Stimulated activated naive CD8-positive, alpha-beta T cell treated with anti-CD3 and anti-CD28 coated beads, Interleukin-15, Interleukin-2, amounts not matched to agents 100 U/mL and 50 U/mL, for 24 hours (primary cell): ENCODE data around the gene RGS17.
A peak's percentile ranks its signal among the peaks of the same experiment; 100 is the strongest.
"Not testable (repeated sequence)": the region's sequence is repeated elsewhere in the genome, so short reads cannot be mapped to it uniquely, and the experiment has no call there.

ENCODE experiments used
- ATAC-seq: fragments of 150-1000 bp; cut with Tn5 transposase; one replicate; pipeline ENCODE4 v1.10.0; 2021
- DNase-seq: peaks from one replicate; pipeline ENCODE4 v3.0.0; 2021

The RGS17 gene

DNA sequence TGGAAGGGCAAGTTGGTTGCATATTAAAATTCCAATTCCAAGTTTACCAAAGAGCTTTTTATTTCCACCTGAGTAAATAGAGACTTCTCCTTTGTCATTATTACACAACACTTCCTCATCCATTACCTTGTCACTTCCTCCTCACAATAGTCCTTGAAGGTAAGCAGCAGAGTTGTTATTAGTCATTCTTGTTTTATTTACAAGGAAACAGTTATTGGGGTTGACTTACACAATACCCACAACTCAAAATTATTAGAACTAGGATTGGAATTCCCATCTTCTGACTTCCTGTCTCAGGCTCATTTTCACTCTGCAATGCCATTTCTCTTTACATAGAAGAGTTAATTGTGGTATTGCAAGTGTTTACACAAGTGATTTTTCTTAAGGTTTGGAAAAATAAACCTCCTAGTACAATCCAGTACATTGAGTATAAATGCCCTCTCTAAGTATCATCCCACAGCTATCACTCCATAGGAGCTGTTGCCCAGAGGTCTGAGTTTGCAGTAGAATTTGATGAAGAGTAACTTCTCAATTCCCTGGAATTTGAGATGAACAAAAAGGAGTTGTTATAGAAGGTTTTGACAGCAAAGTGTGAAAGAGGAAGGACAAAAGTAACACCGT lies 99.6 kb downstream of the RGS17 start:
- no peak for ATAC-seq
- no peak for DNase-seq

DNA sequence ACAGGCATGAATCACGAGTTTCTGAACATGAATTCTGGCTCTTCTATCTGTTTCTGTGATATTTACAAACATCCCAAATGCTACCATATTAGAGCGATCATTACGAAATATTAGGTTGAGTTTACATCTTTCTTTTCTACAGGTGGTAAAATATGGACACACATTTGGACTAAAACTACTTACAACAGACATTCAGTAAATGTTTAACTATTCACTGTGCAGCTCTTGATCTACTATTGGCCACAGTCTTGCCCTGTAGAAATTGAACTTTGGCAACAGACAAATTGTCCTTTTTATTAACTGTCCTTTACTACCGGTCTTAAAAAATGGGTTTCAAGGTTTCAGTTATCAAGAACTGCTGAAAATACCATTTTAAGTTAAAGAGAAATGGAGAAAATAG lies 102.1 kb downstream of the RGS17 start:
- no peak for DNase-seq
- no peak for ATAC-seq

DNA sequence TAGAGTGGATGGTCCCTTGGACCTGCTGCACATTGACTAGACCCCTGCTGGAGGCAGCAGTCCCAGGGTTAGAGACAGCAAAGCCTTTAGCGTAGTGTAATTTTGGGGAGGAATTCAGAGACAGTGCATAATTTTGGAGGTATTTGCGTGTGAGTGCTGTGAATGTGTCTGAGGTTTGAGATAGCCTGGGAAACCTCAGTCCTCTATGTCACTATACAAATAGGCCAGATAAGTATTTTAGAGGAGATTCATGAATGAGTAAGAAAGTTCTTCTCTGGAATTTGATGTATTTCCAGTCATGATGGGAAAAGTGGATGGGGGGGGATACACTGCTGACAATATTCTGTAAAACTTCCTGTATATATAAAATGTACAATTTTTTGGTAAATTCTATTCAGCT lies 102.8 kb downstream of the RGS17 start:
- DNase-seq (no peak), ATAC-seq (no peak)

DNA sequence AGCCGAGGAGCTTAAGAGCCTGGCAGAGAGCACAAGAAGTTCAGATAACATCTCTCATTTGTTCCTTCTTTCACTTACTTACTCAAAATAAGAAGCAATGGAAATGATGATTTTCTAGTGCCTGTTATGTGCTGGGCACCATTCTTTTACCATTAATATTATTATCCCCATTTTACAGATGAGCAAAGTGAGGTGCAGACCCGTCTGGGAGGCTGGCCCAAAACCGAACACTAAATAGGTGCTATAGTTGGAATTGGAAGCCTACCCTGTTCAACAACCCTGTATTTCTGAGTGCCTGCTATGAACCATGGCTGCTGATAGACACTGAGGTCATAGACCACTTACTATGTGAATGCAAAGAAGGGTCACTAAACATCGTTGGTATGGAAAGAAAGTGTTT lies 103.6 kb downstream of the RGS17 start:
- DNase-seq (no peak), ATAC-seq (no peak)

DNA sequence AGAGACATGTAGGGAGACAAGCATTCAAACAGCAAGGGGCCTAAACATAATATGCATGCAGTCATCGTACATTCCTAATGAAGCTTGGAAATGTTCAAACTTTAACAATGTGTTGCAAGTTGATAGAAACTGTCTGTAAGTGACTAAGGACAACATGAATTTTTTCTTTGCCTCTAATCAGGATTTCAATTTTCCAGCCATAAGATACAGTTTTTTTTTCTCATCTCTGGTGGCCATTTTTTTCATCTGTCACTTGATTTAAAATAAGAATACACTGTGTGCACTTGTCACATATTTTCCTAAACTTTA lies 106.4 kb downstream of the RGS17 start:
- ATAC-seq (no peak), DNase-seq (no peak)

DNA sequence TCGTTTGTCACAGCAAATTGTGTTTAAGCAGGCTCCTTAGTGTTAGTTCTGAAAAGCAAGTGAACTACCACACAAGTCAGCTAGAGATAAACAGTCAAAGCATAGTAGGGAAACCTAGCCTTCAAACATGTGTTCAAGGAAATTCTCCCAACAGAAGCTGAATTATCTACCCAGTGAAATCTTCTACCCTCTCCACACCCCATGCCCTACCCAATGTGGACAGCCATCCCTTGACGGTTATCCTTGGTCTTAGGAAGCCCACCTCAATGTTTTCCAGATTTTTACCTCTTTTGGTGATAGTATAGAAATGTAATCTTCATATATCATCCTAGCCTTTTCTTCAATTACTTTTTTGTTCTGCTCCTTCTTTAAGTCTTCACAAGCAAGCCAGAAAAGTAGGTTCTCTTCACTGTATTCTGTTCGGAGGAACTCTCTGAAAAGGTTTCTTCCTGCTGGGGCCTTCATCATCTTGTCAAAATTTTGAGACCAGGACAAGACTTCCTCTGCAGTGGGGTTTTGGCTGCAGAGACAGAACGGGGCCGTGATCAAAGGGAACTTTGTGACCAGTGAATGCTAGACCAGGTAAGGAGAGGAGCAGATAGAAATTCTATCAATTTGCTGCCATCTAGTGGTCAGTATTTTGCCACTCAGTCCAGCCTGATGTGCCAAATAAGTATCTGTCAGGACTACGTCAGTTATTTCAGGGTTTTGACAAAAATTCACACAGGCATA lies 106.9 kb downstream of the RGS17 start:
- peak; percentile 93 for ATAC-seq
- peak; percentile 30 for DNase-seq

DNA sequence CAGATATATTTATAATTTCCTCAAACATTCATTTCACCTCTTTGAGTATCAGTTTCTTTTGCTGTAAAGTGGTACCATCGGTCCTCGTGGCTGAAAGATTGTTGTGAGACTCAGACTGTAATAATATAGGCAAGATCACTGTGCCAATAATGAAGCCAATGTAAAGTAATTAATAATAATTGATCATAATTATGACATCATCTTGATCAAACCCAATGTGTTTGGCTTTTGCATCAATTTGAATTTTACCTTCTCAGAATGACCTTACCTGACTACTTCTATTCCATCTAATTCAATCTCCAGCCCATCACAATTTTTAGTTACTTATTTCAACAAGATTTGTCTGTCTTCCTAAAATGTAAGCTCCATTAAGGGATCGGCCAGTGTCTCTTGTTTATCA lies 112.7 kb downstream of the RGS17 start:
- ATAC-seq (no peak), DNase-seq (no peak)

DNA sequence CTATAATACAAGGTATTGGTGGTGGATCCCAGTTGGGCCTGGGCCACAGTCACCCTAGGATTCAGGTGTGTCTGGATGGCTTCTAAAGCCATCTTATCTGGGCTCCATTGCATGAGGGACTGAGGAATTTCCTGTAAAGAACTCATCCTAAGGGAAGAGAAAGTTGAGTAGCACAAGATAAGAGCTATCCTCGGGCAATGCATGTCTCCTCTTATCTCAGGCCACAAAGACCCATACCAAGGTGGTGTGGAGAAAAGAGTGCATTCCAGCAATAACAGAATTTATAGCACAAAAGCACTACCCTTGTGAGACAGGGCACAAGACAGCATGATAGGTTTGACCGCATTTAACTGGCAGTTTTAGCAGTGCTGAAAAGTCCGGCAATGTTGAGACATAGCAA lies 114.2 kb downstream of the RGS17 start:
- ATAC-seq (no peak), DNase-seq (no peak)

DNA sequence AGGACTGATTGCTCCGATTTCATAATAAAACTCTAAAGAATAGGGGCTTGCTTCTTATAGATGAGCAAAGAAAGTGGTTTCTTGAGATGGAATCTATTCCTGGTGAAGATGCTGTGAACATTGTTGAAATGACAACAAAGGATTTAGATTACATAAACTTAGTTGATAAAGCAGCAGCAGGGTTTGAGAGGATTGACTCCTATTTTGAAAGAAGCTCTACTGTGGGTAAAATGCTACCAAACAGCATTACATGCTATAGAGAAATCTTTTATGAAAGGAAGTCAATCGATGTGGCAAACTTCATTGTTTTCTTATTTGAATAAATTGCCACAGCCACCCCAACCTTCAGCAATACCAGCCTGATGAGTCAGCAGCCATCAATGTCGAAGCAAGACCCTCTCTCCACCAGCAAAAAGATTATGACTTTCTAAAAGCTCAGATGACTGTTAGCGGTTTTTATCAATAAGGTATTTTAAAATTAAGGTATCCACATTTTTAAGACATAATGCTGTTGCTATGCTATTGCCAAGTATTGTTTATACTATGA lies 115.9 kb downstream of the RGS17 start:
- no peak for DNase-seq

DNA sequence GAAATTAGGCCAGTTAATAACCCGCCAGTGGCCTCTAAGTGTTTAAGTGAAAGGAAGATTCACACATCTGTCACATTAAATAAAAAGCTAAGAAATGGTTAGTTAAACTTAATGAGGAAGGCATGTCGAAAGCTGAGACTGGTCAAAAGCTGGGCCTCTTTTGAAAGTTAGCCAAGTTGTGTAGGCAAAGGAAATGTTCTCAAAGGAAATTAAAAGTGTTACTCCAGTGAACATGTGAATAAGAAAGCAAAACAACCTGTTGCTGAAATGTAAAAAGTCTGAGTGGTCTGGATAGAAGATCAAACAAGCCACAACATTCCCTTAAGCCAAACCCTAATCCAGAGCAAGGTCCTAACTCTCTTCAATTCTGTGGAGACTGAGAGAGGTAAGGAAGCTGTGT lies 117.6 kb downstream of the RGS17 start:
- DNase-seq: no peak

More for the DNA sequence above, 115.9 kb downstream of the RGS17 start:
- ATAC-seq: no peak

DNA sequence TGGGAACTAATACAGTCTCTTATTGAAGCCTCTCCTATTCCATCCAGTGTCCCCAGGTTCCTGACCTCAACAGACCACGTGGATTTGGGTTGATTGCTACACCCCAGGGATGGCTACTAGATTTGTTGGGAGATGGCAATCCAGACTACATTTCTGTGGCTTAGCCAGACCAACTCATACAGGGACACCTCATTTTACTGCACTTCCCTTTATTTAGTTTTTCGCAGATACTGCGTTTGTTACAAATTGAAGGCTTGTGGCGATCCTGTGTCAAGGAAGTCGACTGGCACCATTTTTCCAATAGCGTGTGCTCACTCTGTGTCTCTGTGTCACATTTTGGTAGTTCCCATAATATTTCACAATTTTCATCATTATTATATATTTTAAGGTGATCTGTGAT lies 118.2 kb downstream of the RGS17 start:
- ATAC-seq (no peak), DNase-seq (no peak)

More for the DNA sequence above, 117.6 kb downstream of the RGS17 start:
- no peak for ATAC-seq

DNA sequence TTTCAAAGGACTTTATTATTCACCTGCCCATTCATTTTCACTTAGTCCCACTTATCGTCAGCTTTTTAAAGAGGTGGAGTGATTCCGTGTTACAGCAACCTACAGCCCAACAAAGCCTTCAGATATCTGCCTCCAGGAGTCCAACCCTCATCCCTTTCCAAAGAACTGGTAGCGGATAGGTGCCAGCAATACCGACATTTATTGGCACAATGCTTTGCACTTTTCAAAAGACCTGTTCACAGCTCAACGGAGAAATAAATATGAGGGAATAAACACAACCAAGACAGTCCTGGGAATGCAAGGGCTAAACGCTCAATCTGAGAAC lies 127.8 kb downstream of the RGS17 start:
- no peak for ATAC-seq
- no peak for DNase-seq

DNA sequence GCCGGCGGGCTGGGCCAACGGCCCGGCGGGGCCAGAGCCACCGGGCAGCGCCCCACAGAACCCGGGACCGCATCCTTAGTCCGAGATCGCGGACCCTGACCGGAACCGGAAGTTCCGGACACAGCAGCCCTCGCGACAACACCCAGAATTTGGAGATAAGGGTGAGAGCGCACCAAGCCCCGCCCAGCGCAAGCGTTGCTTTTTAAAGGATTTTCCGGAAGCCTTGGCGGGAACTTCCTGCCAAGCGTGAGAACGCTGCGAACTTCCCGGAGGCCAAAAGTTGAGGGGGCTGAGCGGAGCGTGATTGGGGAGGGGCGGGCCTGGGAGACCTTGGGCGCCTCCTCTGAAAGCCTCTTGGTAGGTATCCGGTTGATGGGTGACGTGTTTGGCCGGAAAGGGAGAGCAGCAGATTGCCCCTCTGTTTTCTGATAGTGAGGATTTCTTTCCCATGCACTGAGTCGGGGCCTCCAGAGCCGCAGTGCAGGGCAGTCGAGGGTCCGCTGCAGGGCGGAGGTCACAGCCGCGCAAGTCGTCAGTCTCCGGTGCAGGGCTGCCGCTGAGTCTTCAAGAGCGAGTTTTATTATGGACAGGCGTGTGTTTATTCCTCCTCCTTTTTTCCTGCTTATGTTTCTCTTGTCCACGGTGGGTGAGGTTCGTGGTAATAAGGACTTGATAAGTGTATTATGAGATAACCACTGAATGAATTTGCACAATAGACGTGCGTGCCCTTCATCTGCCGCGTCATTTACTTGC lies 128.3 kb downstream of the RGS17 start, which contains the start of gene MTRF1L:
TSS of gene MTRF1L (minus strand) at position 97 of the 753 bp plus-strand sequence. CDS start at position 73, 24 bp downstream.
- DNase-seq: peak; percentile 89
- ATAC-seq: peak; percentile 96

DNA sequence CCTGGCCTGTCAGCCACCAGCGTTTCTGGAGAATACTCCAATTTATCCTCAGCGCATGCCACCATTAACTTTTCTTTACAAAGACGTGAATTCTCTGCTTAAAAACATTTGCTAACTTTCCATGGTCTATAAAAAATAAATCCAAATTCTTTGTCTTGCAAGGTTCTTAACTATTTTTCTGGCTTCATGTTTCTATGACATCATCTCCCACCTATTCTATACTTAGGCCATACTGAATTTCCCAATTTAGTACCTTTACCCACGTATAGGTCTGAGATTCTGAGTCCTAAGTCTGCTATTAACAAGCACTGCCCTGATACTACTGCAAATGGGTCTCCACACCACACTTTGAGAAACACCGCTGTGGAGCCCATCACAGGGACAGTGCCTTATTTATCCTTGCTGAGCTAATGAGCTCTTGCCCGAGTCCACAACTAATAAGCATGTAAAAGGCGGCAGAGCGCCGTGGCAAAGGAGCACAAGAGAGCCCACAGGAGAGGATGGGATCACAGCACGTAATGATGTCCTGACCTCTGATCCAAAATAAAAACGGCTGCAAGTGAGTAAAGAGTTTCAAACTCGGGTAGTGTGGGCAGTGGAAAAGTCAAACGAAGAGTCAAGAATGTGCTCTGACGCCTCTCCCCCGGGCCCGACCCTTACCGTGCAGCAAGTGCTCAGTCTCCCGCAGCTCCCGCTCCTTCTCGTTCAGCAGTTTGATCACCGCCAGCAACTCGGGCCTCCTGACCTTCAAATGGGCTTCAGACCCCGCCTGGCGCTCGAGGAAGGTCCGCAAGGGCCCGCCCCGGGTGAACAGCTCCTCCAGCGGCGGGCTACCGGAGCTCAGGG lies 129.1 kb downstream of the RGS17 start:
- DNase-seq (no peak), ATAC-seq (peak; percentile 20)

DNA sequence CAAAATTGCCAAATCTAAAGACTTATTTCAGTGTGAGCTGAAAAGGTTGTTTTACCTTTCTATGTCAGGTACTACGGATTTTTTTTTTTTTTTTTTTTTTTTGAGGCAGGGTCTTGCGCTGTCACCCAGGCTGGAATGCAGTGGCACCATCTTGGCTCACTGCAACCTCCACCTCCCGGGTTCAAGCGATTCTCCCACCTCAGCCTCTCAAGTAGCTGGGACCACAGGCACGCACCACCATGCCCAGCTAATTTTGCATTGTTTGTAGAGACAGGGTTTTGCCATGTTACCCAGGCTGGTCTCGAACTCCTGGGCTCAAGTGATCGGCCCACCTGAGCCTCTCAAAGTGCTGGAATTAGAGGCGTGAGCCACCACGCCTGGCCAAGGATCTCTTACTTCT lies 130.3 kb downstream of the RGS17 start:
- ATAC-seq, DNase-seq: not testable (repeated sequence)

DNA sequence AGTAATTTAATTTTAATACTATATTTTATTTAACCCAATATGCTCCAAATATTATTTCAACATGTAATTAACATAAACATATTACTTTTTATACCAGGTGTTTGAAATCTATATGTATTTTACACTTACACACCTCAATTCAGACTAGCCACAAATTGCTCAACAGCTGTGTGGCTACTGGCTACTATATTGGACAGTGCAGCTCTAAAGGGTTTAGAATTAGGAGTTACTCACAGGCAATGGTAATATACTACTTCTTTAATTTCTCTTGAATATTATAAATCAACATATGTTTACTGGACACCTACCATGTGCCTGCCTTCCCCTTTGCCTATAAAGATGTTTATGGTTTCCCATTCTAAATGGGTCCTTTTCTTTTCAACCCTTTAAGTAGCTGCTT lies 130.8 kb downstream of the RGS17 start:
- no peak for ATAC-seq
- DNase-seq: no peak

DNA sequence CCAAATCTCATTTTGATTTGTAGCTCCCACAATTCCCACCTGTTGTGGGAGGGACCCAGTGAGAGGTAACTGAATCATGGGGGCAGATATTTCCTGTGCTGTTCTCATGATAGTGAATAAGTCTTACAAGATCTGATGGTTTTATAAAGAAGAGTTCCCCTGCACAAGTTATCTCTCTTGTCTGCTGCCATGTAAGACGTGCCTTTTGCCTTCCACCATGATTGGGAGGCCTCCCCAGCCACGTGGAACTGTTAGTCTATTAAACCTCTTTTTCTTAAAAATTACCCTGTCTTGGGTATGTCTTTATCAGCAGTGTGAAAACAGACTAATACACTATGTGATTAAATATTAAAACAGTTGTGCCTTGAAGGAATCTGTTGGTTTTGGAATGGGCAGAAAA lies 131.5 kb downstream of the RGS17 start:
- not testable (repeated sequence) for ATAC-seq, DNase-seq

DNA sequence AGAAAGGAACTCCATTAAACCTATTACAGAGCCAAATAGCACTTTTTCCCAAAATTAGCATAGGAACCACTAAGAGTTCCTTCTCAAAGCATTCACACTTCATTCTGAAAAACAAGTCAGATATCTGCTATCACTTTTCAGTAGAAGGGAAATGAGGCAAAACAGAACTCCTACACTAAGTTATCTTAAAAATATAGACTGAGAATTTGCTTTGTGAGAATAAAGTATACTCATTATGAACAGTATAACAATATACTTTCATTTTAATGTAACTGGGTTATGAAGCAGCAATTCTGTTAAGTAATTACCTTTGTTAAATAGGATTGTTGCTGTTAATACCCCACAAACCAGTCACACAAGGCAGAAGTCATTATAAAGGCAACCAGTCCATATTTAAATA lies 137.2 kb downstream of the RGS17 start:
- no peak for ATAC-seq

DNA sequence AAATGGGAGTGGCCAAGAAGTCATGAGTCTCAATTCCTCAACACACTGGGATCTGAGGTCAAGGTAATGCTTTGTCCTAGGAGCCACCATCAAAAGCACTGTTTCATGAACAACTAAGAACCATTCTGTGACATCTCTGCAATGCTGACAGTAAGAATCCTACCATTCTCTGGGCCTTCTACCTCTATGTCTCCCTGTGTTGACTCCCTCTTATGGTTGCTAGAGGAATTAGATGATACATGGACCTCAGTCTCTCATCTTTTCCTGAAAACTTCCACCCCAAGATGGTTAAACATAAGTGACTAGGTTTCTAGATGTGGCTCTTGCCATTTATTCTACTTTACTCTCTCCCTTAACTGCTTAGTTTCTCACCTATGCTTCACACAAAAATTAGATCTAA lies 137.7 kb downstream of the RGS17 start:
- DNase-seq (no peak), ATAC-seq (peak; percentile 36)

More for the DNA sequence above, 137.2 kb downstream of the RGS17 start:
- no peak for DNase-seq

DNA sequence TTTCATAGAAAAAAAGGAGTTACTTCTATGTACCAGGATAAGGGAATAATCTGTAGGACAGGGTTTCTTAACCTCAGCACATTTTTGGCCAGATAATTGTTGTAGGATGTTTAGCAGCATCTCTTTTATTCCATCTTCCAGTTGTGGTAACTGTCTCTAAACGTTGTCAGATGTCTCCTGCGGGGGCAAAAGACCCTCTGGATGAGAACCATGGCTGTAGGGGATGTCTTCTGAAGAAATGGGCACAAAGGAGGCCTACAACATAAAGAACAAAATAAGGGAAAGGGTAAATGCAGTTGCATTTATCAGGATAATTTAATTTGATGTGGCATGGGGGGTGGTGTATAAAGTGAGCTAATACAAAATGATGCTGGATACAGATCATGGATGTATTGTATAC lies 144.1 kb downstream of the RGS17 start:
- ATAC-seq: no peak

DNA sequence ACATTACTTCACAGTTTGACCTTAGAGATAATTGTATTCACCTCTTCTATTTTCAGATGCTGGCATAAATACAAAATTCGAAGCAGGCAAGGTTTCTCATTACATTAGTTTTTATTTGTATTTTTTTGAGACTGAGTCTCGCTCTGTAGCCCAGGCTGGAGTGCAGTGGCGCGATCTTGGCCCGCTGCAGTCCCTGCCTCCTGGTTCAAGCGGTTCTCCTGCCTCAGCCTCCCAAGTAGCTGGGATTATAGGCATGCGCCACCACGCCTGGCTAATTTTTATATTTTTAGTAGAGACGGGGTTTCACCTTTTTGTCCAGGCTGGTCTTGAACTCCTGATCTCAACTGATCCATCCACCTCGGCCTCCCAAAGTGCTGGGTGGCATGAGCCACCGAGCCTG lies 145.8 kb downstream of the RGS17 start:
- not testable (repeated sequence) for ATAC-seq

More for the DNA sequence above, 144.1 kb downstream of the RGS17 start:
- no peak for DNase-seq

DNA sequence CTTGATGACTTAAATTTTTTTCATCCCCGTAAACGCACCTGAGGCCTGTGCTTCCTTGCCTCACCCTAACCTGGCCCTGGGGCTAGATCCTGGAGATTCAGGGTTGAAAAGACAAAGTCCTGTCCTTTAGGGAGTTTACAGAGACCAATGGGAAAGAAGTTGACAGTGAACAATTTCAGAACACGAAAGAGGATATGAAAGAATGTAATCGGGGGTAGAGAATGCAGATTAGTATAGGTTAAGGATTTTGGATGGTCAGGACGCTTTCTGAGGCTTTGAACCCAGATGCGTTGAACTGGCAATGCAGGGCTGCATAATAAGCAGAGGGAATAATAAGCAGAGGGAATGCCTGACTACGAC lies 146.6 kb downstream of the RGS17 start:
- ATAC-seq (no peak), DNase-seq (no peak)

More for the DNA sequence above, 145.8 kb downstream of the RGS17 start:
- not testable (repeated sequence) for DNase-seq
